IPS DF 4.7 (cell line): ENCODE results near the gene PPARD.
"Not testable (repeated sequence)": the region's sequence is repeated elsewhere in the genome, so short reads cannot be mapped to it uniquely, and the experiment has no call there.

Experiments
- DNase-seq: peaks from one replicate; pipeline ENCODE4 v3.0.0-alpha.2; 2013; ENCODE audit warnings: low spot score; ENCODE audit errors: extremely low read depth

The PPARD gene

GRCh38 chr6:35312076-35312800, 30.1 kb upstream of the PPARD start:
- no peak for DNase-seq

GRCh38 chr6:35312807-35313206, 29.6 kb upstream of the PPARD start:
- no peak for DNase-seq

- no peak for DNase-seq
Measured at GRCh38 chr6:35317483-35318195, 24.7 kb upstream of the PPARD start.

- no peak for DNase-seq
Measured at GRCh38 chr6:35318196-35319171, 23.9 kb upstream of the PPARD start.

GRCh38 chr6:35319346-35320030, 22.9 kb upstream of the PPARD start:
- DNase-seq, result no peak

GRCh38 chr6:35320031-35320410, 22.3 kb upstream of the PPARD start:
- no peak for DNase-seq

GRCh38 chr6:35321091-35321490, 21.3 kb upstream of the PPARD start:
- DNase-seq, result no peak

GRCh38 chr6:35327349-35328027, 14.9 kb upstream of the PPARD start:
- no peak for DNase-seq

GRCh38 chr6:35328108-35328723, 14.1 kb upstream of the PPARD start:
- DNase-seq, result no peak

GRCh38 chr6:35328965-35329364, 13.4 kb upstream of the PPARD start:
- DNase-seq, result not testable (repeated sequence)

GRCh38 chr6:35330541-35331119, 11.7 kb upstream of the PPARD start:
- no peak for DNase-seq

- DNase-seq, result not testable (repeated sequence)
Measured at GRCh38 chr6:35332074-35332887, 10.1 kb upstream of the PPARD start.

GRCh38 chr6:35341557-35341956, 801 bp upstream of the PPARD start:
- DNase-seq, result no peak

- DNase-seq, result no peak
Measured at GRCh38 chr6:35343092-35343834, 905 bp downstream of the PPARD start.

GRCh38 chr6:35343835-35344550, 1.6 kb downstream of the PPARD start:
- DNase-seq, result no peak

GRCh38 chr6:35351422-35351821, 9.1 kb downstream of the PPARD start:
- no peak for DNase-seq

- DNase-seq, result no peak
Measured at GRCh38 chr6:35352735-35353134, 10.4 kb downstream of the PPARD start.
